ENCODE results near the gene ANKLE2.

Gene ANKLE2

GRCh38 chr12:132748319-132748718 is 13.3 kb downstream of the ANKLE2 start:
- H3K4me1 ChIP-seq (ENCODE audit: control insufficient read depth in 1 of 2, insufficient read depth in 2 of 2, low read length in 2 of 2), result no peaks in the 10 kb centered on the region
- peaks cover 46 to 85% of the 10 kb centered on the region in 2 donors for H3K36me3 ChIP-seq (ENCODE audit: control insufficient read depth in 1 of 2, insufficient read depth in 2 of 2, low read length in 2 of 2)
- H3K9ac ChIP-seq (ENCODE audit: low read depth in 1 of 2, low read length in 2 of 2), result no peak overlapping the region
- H3K27ac ChIP-seq (ENCODE audit: low read depth, low read length), result no peak overlapping the region
- H3K27me3 ChIP-seq (ENCODE audit: control insufficient read depth in 1 of 2, insufficient read depth in 2 of 2, low read length in 2 of 2), result no peaks in the 10 kb centered on the region
- H3K4me3 ChIP-seq (ENCODE audit: low read depth in 1 of 2, low read length in 2 of 2), result no peak overlapping the region
- H3K9me3 ChIP-seq (ENCODE audit: control insufficient read depth in 1 of 2, low read length in 2 of 2), result no peaks in the 10 kb centered on the region

GRCh38 chr12:132747896-132748295 is 13.7 kb downstream of the ANKLE2 start:
- Histone ChIP-seq H3K36me3 (ENCODE audit: control insufficient read depth in 1 of 2, insufficient read depth in 2 of 2, low read length in 2 of 2) (peaks cover 50 to 84% of the 10 kb centered on the region in 2 donors), H3K27ac (ENCODE audit: low read depth, low read length) (no peak overlapping the region), H3K4me3 (ENCODE audit: low read depth in 1 of 2, low read length in 2 of 2) (no peak overlapping the region)

GRCh38 chr12:132747395-132747794 is 14.2 kb downstream of the ANKLE2 start:
- no peak overlapping the region for H3K9ac ChIP-seq (ENCODE audit: low read depth in 1 of 2, low read length in 2 of 2)
- no peaks in the 10 kb centered on the region for H3K4me1 ChIP-seq (ENCODE audit: control insufficient read depth in 1 of 2, insufficient read depth in 2 of 2, low read length in 2 of 2)
- no peaks in the 10 kb centered on the region for H3K9me3 ChIP-seq (ENCODE audit: control insufficient read depth in 1 of 2, low read length in 2 of 2)
- no peak overlapping the region for H3K27ac ChIP-seq (ENCODE audit: low read depth, low read length)
- no peaks in the 10 kb centered on the region for H3K27me3 ChIP-seq (ENCODE audit: control insufficient read depth in 1 of 2, insufficient read depth in 2 of 2, low read length in 2 of 2)
- no peak overlapping the region for H3K4me3 ChIP-seq (ENCODE audit: low read depth in 1 of 2, low read length in 2 of 2)
- H3K36me3 ChIP-seq (ENCODE audit: control insufficient read depth in 1 of 2, insufficient read depth in 2 of 2, low read length in 2 of 2), result peaks cover 55 to 84% of the 10 kb centered on the region in 2 donors

More at GRCh38 chr12:132747896-132748295, 13.7 kb downstream of the ANKLE2 start:
- no peaks in the 10 kb centered on the region for H3K4me1 ChIP-seq (ENCODE audit: control insufficient read depth in 1 of 2, insufficient read depth in 2 of 2, low read length in 2 of 2)
- H3K9ac ChIP-seq (ENCODE audit: low read depth in 1 of 2, low read length in 2 of 2), result no peak overlapping the region
- H3K9me3 ChIP-seq (ENCODE audit: control insufficient read depth in 1 of 2, low read length in 2 of 2), result no peaks in the 10 kb centered on the region
- H3K27me3 ChIP-seq (ENCODE audit: control insufficient read depth in 1 of 2, insufficient read depth in 2 of 2, low read length in 2 of 2), result no peaks in the 10 kb centered on the region

- Histone ChIP-seq H3K9ac (ENCODE audit: low read depth in 1 of 2, low read length in 2 of 2) (no peak overlapping the region), H3K27me3 (ENCODE audit: control insufficient read depth in 1 of 2, insufficient read depth in 2 of 2, low read length in 2 of 2) (no peaks in the 10 kb centered on the region), H3K9me3 (ENCODE audit: control insufficient read depth in 1 of 2, low read length in 2 of 2) (no peaks in the 10 kb centered on the region), H3K36me3 (ENCODE audit: control insufficient read depth in 1 of 2, insufficient read depth in 2 of 2, low read length in 2 of 2) (peaks cover 62 to 91% of the 10 kb centered on the region in 2 donors), H3K4me3 (ENCODE audit: low read depth in 1 of 2, low read length in 2 of 2) (no peak overlapping the region), H3K27ac (ENCODE audit: low read depth, low read length) (no peak overlapping the region), H3K4me1 (ENCODE audit: control insufficient read depth in 1 of 2, insufficient read depth in 2 of 2, low read length in 2 of 2) (no peaks in the 10 kb centered on the region)
Observed at GRCh38 chr12:132746613-132747012, 15.0 kb downstream of the ANKLE2 start.

GRCh38 chr12:132743831-132744230 is 17.8 kb downstream of the ANKLE2 start:
- Histone ChIP-seq H3K27ac (ENCODE audit: low read depth, low read length) (no peak overlapping the region), H3K36me3 (ENCODE audit: control insufficient read depth in 1 of 2, insufficient read depth in 2 of 2, low read length in 2 of 2) (peaks cover 71 to 93% of the 10 kb centered on the region in 2 donors), H3K4me3 (ENCODE audit: low read depth in 1 of 2, low read length in 2 of 2) (no peak overlapping the region)

GRCh38 chr12:132741620-132742019 is 20.0 kb downstream of the ANKLE2 start:
- no peak overlapping the region for H3K4me3 ChIP-seq (ENCODE audit: low read depth in 1 of 2, low read length in 2 of 2)
- no peaks in the 10 kb centered on the region for H3K9me3 ChIP-seq (ENCODE audit: control insufficient read depth in 1 of 2, low read length in 2 of 2)
- H3K9ac ChIP-seq (ENCODE audit: low read depth in 1 of 2, low read length in 2 of 2), result no peak overlapping the region
- H3K27ac ChIP-seq (ENCODE audit: low read depth, low read length), result no peak overlapping the region
- H3K36me3 ChIP-seq (ENCODE audit: control insufficient read depth in 1 of 2, insufficient read depth in 2 of 2, low read length in 2 of 2), result peaks cover 56 to 85% of the 10 kb centered on the region in 2 donors
- no peaks in the 10 kb centered on the region for H3K4me1 ChIP-seq (ENCODE audit: control insufficient read depth in 1 of 2, insufficient read depth in 2 of 2, low read length in 2 of 2)
- no peaks in the 10 kb centered on the region for H3K27me3 ChIP-seq (ENCODE audit: control insufficient read depth in 1 of 2, insufficient read depth in 2 of 2, low read length in 2 of 2)

More at GRCh38 chr12:132743831-132744230, 17.8 kb downstream of the ANKLE2 start:
- no peaks in the 10 kb centered on the region for H3K9me3 ChIP-seq (ENCODE audit: control insufficient read depth in 1 of 2, low read length in 2 of 2)
- H3K27me3 ChIP-seq (ENCODE audit: control insufficient read depth in 1 of 2, insufficient read depth in 2 of 2, low read length in 2 of 2), result no peaks in the 10 kb centered on the region
- no peaks in the 10 kb centered on the region for H3K4me1 ChIP-seq (ENCODE audit: control insufficient read depth in 1 of 2, insufficient read depth in 2 of 2, low read length in 2 of 2)
- H3K9ac ChIP-seq (ENCODE audit: low read depth in 1 of 2, low read length in 2 of 2), result no peak overlapping the region

GRCh38 chr12:132740652-132741051 is 21.0 kb downstream of the ANKLE2 start:
- Histone ChIP-seq H3K36me3 (ENCODE audit: control insufficient read depth in 1 of 2, insufficient read depth in 2 of 2, low read length in 2 of 2) (peaks cover 64 to 85% of the 10 kb centered on the region in 2 donors), H3K27me3 (ENCODE audit: control insufficient read depth in 1 of 2, insufficient read depth in 2 of 2, low read length in 2 of 2) (no peaks in the 10 kb centered on the region), H3K9ac (ENCODE audit: low read depth in 1 of 2, low read length in 2 of 2) (no peak overlapping the region), H3K4me3 (ENCODE audit: low read depth in 1 of 2, low read length in 2 of 2) (no peak overlapping the region), H3K27ac (ENCODE audit: low read depth, low read length) (no peak overlapping the region), H3K9me3 (ENCODE audit: control insufficient read depth in 1 of 2, low read length in 2 of 2) (no peaks in the 10 kb centered on the region), H3K4me1 (ENCODE audit: control insufficient read depth in 1 of 2, insufficient read depth in 2 of 2, low read length in 2 of 2) (no peaks in the 10 kb centered on the region)

- H3K4me3 ChIP-seq (ENCODE audit: low read depth in 1 of 2, low read length in 2 of 2), result no peak overlapping the region
- H3K4me1 ChIP-seq (ENCODE audit: control insufficient read depth in 1 of 2, insufficient read depth in 2 of 2, low read length in 2 of 2), result no peaks in the 10 kb centered on the region
- H3K9ac ChIP-seq (ENCODE audit: low read depth in 1 of 2, low read length in 2 of 2), result no peak overlapping the region
- H3K36me3 ChIP-seq (ENCODE audit: control insufficient read depth in 1 of 2, insufficient read depth in 2 of 2, low read length in 2 of 2), result peaks cover 64 to 85% of the 10 kb centered on the region in 2 donors
- no peaks in the 10 kb centered on the region for H3K27me3 ChIP-seq (ENCODE audit: control insufficient read depth in 1 of 2, insufficient read depth in 2 of 2, low read length in 2 of 2)
- no peaks in the 10 kb centered on the region for H3K9me3 ChIP-seq (ENCODE audit: control insufficient read depth in 1 of 2, low read length in 2 of 2)
- no peak overlapping the region for H3K27ac ChIP-seq (ENCODE audit: low read depth, low read length)
Observed at GRCh38 chr12:132740313-132740646, 21.4 kb downstream of the ANKLE2 start.

- H3K4me3 ChIP-seq (ENCODE audit: low read depth in 1 of 2, low read length in 2 of 2), result no peak overlapping the region
- H3K4me1 ChIP-seq (ENCODE audit: control insufficient read depth in 1 of 2, insufficient read depth in 2 of 2, low read length in 2 of 2), result no peaks in the 10 kb centered on the region
- H3K9ac ChIP-seq (ENCODE audit: low read depth in 1 of 2, low read length in 2 of 2), result no peak overlapping the region
- H3K9me3 ChIP-seq (ENCODE audit: control insufficient read depth in 1 of 2, low read length in 2 of 2), result no peaks in the 10 kb centered on the region
- H3K36me3 ChIP-seq (ENCODE audit: control insufficient read depth in 1 of 2, insufficient read depth in 2 of 2, low read length in 2 of 2), result peaks cover 66 to 85% of the 10 kb centered on the region in 2 donors
- H3K27ac ChIP-seq (ENCODE audit: low read depth, low read length), result no peak overlapping the region
- no peaks in the 10 kb centered on the region for H3K27me3 ChIP-seq (ENCODE audit: control insufficient read depth in 1 of 2, insufficient read depth in 2 of 2, low read length in 2 of 2)
Observed at GRCh38 chr12:132739600-132740312, 21.9 kb downstream of the ANKLE2 start.

- H3K4me1 ChIP-seq (ENCODE audit: control insufficient read depth in 1 of 2, insufficient read depth in 2 of 2, low read length in 2 of 2), result no peaks in the 10 kb centered on the region
- H3K9ac ChIP-seq (ENCODE audit: low read depth in 1 of 2, low read length in 2 of 2), result no peak overlapping the region
- no peaks in the 10 kb centered on the region for H3K9me3 ChIP-seq (ENCODE audit: control insufficient read depth in 1 of 2, low read length in 2 of 2)
- peaks cover 64 to 89% of the 10 kb centered on the region in 2 donors for H3K36me3 ChIP-seq (ENCODE audit: control insufficient read depth in 1 of 2, insufficient read depth in 2 of 2, low read length in 2 of 2)
- H3K4me3 ChIP-seq (ENCODE audit: low read depth in 1 of 2, low read length in 2 of 2), result no peak overlapping the region
- H3K27me3 ChIP-seq (ENCODE audit: control insufficient read depth in 1 of 2, insufficient read depth in 2 of 2, low read length in 2 of 2), result no peaks in the 10 kb centered on the region
- H3K27ac ChIP-seq (ENCODE audit: low read depth, low read length), result no peak overlapping the region
Observed at GRCh38 chr12:132736913-132737312, 24.7 kb downstream of the ANKLE2 start.
